Kidney (tissue), 14 donors: ENCODE results near the gene KRT8. TPM values are rescaled to one million over a fixed set of nuclear protein-coding genes. Genes with fewer than 3 reads are reported as not detected.

Source experiments
- DNase-seq, 5 donors: peaks; one replicate each; pipeline ENCODE4 v3.0.0-alpha.2; 2013 to 2020
- FAIRE-seq: peaks from 2 replicates; lab custom pipeline; 2012; peaks lifted over from hg19 to GRCh38; lab: Jason Lieb, UNC
- H3K27ac ChIP-seq, 2 donors: one replicate each; pipeline ENCODE4 v1.7.0; 2013; ENCODE audit warnings: low read depth in 2 of 2, low read length in 2 of 2, inconsistent platforms in 1 of 2
- H3K27me3 ChIP-seq: one replicate; pipeline ENCODE4 v1.7.1; 2013; ENCODE audit warnings: low read length, inconsistent platforms; ENCODE audit not compliant: control insufficient read depth, insufficient read depth
- H3K36me3 ChIP-seq, 3 donors: one replicate each; pipeline versions ENCODE4 v1.7.0 to v1.7.1; 2013; ENCODE audit warnings: low read length in 3 of 3, control low read depth in 1 of 3, inconsistent platforms in 1 of 3; ENCODE audit not compliant: insufficient read depth in 3 of 3, control insufficient read depth in 2 of 3
- H3K4me1 ChIP-seq, 3 donors: one replicate each; pipeline versions ENCODE4 v1.7.0 to v1.7.1; 2013; ENCODE audit warnings: low read length in 3 of 3, inconsistent platforms in 1 of 3, low read depth in 1 of 3; ENCODE audit not compliant: control insufficient read depth in 2 of 3, insufficient read depth in 2 of 3
- H3K4me3 ChIP-seq, 3 donors: one replicate each; pipeline versions ENCODE4 v1.7.0 to v1.8.1; 2013; ENCODE audit warnings: low read length in 3 of 3, control low read depth in 1 of 3, inconsistent platforms in 1 of 3
- H3K9ac ChIP-seq, 3 donors: one replicate each; pipeline versions ENCODE4 v1.7.0 to v1.7.1; 2013; ENCODE audit warnings: low read length in 3 of 3, control low read depth in 1 of 3, inconsistent platforms in 1 of 3
- H3K9me3 ChIP-seq, 3 donors: one replicate each; pipeline versions ENCODE4 v1.7.0 to v1.7.1; 2013; ENCODE audit warnings: low read length in 3 of 3, control low read depth in 1 of 3, inconsistent platforms in 1 of 3; ENCODE audit not compliant: control insufficient read depth in 2 of 3, insufficient read depth in 1 of 3
- intact Hi-C: fragments of 100-400 bp; cut with DNase I; formaldehyde crosslinking; loops from one replicate; pipeline ENCODE4 v1.11.1; 2022
- polyA plus RNA-seq: library from polyadenylated mRNA; stranded (reverse); fragments of 350-450 nt; fragmentation: Illumina TruSeq; extraction: RNeasy Lipid Tissue Mini Kit (QIAGEN cat#74804); gene quantifications from one replicate; pipeline ENCODE4 v1.2.3, GENCODE V29; 2014; ENCODE audit warnings: low read depth, low replicate concordance; ENCODE audit not compliant: insufficient read depth
- total RNA-seq: library from RNA; stranded (reverse); fragmentation: NEBNext Ultra II Directional; extraction: Animal tissue kit (Norgen Biotek cat#: 25700); gene quantifications from one replicate; pipeline ENCODE4 v1.2.1, GENCODE V29; 2021
- TF ChIP-seq, protein P1 (sequence below): IDR thresholded peaks from 3 replicates; pipeline ENCODE4 v1.5.1; 2012; ENCODE audit warnings: mild to moderate bottlenecking, moderate library complexity, borderline replicate concordance; ENCODE audit not compliant: insufficient read depth; ENCODE audit errors: extremely low read depth
- donor health status: control.
- donor health status: control.
- donor health status: control.
- donor health status: control.
- donor health status: control.
- donor health status: DM: yes; HTN: yes; CAD: no.
- donor health status: Normal renal cell carcinoma (clear cell type).

The KRT8 gene
- total and polyA plus RNA-seq, 2 donors from 2014 or later: 333 to 546 TPM

DNA sequence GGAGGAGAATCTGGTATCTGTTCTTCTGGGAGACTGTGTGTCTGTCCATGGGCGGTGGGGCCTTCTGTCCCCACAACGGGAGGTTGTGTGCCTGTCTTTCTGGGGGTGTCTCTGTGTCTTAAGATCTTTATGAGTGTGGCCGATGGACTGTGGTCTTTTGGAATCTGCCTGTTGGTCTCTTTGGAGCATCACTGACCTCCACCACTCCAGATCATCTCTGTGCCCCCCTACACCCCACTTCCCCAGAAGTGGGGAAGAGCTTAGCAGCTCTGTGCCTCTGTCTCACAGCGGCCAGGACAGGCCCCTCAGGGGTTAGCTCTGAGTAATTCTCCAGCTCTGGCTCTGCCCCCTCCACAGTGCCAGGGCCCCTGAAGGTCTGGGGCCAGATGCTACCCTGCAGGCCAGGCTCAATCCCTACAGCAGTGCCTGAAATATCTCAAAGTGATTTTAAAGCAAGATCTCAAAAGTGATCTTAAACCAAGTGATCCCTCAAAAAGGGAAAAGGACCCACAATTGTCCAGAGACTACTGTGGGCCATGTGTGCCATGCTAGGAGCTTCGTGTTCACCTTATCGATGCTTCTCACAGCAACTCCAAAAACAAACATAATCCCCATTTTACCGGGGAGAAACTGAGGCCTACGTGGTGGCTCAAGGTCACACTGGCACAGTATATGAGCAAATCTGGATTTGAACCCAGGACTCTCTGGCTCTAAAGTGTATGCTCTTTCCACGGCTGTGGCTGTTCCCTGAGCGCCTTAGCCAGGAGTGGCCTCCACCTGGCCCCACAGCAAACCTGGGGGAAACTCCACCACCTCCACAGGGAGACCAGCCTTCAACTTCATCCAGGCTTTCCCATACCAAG is 30.1 kb downstream of the KRT8 start:
- no peak for FAIRE-seq
- peak in 1 of 5 donors; percentile 37 for DNase-seq
- Histone ChIP-seq H3K4me1 (peaks cover 0 to 34% (median 5%) of the 10 kb centered on the region in 3 donors), H3K9ac (peak overlapping the region in 1 of 3 donors; percentile 51), H3K27ac (peak overlapping the region; percentile 60 to 64), H3K9me3 (no peaks in the 10 kb centered on the region), H3K27me3 (no peaks in the 10 kb centered on the region), H3K4me3 (peak overlapping the region in 2 of 3 donors; percentile 22 to 38), H3K36me3 (no peaks in the 10 kb centered on the region)
- TF ChIP-seq, protein P1, sequence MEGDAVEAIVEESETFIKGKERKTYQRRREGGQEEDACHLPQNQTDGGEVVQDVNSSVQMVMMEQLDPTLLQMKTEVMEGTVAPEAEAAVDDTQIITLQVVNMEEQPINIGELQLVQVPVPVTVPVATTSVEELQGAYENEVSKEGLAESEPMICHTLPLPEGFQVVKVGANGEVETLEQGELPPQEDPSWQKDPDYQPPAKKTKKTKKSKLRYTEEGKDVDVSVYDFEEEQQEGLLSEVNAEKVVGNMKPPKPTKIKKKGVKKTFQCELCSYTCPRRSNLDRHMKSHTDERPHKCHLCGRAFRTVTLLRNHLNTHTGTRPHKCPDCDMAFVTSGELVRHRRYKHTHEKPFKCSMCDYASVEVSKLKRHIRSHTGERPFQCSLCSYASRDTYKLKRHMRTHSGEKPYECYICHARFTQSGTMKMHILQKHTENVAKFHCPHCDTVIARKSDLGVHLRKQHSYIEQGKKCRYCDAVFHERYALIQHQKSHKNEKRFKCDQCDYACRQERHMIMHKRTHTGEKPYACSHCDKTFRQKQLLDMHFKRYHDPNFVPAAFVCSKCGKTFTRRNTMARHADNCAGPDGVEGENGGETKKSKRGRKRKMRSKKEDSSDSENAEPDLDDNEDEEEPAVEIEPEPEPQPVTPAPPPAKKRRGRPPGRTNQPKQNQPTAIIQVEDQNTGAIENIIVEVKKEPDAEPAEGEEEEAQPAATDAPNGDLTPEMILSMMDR: no peak
- intact Hi-C loops: loop anchor here (5.0 to 10.0 kb wide), 3 partner anchors 293 to 720 kb away; no protein-coding TSS in a partner anchor

DNA sequence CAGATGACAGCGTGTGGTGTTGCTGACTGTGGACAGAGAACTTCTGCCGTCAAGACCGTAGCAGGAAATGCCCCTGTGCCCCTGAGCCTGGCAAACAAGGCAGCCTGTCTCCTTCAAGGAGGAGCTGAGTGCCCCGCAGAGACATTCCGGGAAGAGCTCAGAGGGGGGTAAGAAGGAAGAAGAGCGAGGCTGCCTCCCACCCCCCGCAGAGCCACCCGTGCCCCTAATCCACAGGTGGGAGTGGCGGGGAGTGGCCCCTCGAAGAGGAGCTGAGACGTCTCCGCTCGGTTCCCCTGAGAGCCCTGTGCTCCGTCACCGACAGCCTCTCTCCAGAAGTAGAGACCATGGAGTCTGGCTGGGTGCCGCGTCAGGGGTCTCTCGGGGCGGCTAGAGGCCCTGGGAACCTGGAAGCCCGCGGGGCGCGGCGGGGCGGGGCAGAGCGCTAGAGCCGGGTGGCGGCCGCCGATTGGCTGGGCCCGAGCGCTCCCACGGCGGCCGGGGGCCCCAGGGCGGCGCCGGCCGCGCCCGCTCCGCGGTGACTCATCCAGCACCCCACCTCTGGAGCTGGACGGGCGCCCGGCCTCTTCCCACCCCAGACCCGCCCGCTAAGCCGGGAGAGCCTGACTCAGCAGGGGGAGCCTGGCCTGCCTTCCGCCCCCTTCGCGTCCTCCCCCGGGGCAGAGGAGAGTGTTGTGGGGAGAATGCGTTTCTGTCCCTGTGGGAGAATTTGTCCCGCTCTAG is 30.9 kb downstream of the KRT8 start:
- peak overlapping the region in 2 of 3 donors; percentile 45 to 67 for H3K9ac ChIP-seq
- H3K36me3 ChIP-seq: no peaks in the 10 kb centered on the region
- no peak for FAIRE-seq
- H3K9me3 ChIP-seq: no peaks in the 10 kb centered on the region
- no peaks in the 10 kb centered on the region for H3K27me3 ChIP-seq
- intact Hi-C loops: loop anchor here (10.0 kb wide), 2 partner anchors 499 to 719 kb away; no protein-coding TSS in a partner anchor
- peaks cover 0 to 28% (median 5%) of the 10 kb centered on the region in 3 donors for H3K4me1 ChIP-seq
- TF ChIP-seq, protein P1: no peak
- H3K4me3 ChIP-seq: peak overlapping the region; percentile 11 to 49 (median 39)
- peak overlapping the region; percentile 63 to 76 for H3K27ac ChIP-seq
- peak; percentile 35 to 96 (median 77) for DNase-seq

DNA sequence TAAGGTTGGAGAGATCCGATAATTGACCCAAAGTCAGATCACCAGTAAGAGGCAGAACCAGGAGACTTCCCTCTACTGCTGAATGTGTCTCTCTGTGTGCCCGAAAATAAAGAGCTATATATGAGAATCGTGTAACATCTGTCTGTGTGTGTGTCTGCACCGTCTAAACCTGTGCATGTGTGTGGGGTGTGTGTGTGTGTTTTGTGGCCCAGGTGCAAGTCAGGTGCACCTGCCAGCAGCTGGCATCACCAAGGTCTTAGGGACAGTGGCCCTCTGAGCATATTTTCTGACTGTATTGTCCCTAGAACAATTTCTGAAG is 31.4 kb downstream of the KRT8 start:
- FAIRE-seq (no peak), DNase-seq (no peak)
- H3K27ac ChIP-seq: peak overlapping the region; percentile 63 to 76
- TF ChIP-seq, protein P1: no peak
- H3K27me3 ChIP-seq: no peaks in the 10 kb centered on the region
- H3K4me1 ChIP-seq: peaks cover 0 to 27% (median 5%) of the 10 kb centered on the region in 3 donors
- no peaks in the 10 kb centered on the region for H3K36me3 ChIP-seq
- intact Hi-C loops: loop anchor here (10.0 kb wide), 2 partner anchors 499 to 719 kb away; no protein-coding TSS in a partner anchor
- no peaks in the 10 kb centered on the region for H3K9me3 ChIP-seq
- peak overlapping the region in 1 of 3 donors; percentile 49 for H3K4me3 ChIP-seq
- peak overlapping the region in 1 of 3 donors; percentile 67 for H3K9ac ChIP-seq
